Ishikawa (cell line): ENCODE data around the gene CASP14.

Experiments
- CEBPB ChIP-seq: IDR thresholded peaks from 2 replicates; pipeline ENCODE4 v1.6.1; 2012
- CREB1 ChIP-seq: IDR thresholded peaks from 2 replicates; pipeline ENCODE4 v1.6.1; 2012; ENCODE audit warnings: low read depth
- EGR1 ChIP-seq: IDR thresholded peaks from 2 replicates; pipeline ENCODE4 v1.6.1; 2012
- EP300 ChIP-seq: IDR thresholded peaks from 2 replicates; pipeline ENCODE4 v1.6.1; 2012; ENCODE audit warnings: borderline replicate concordance
- FOXM1 ChIP-seq: IDR thresholded peaks from 2 replicates; pipeline ENCODE4 v1.6.1; 2012; ENCODE audit warnings: low read depth, borderline replicate concordance
- NFIC ChIP-seq: IDR thresholded peaks from 2 replicates; pipeline ENCODE4 v1.6.1; 2012
- RAD21 ChIP-seq: IDR thresholded peaks from 2 replicates; pipeline ENCODE4 v1.6.1; 2012; ENCODE audit warnings: low read depth
- TAF1 ChIP-seq: IDR thresholded peaks from 2 replicates; pipeline ENCODE4 v1.6.1; 2012; ENCODE audit warnings: low read depth, mild to moderate bottlenecking
- TCF12 ChIP-seq: IDR thresholded peaks from 2 replicates; pipeline ENCODE4 v1.6.1; 2012; ENCODE audit warnings: low read depth
- TEAD4 ChIP-seq: IDR thresholded peaks from 2 replicates; pipeline ENCODE4 v1.6.1; 2012
- YY1 ChIP-seq: IDR thresholded peaks from 2 replicates; pipeline ENCODE4 v1.6.1; 2012; ENCODE audit warnings: low read depth
- ZBTB7A ChIP-seq: IDR thresholded peaks from 2 replicates; pipeline ENCODE4 v1.6.1; 2012; ENCODE audit warnings: low read depth
- TF ChIP-seq, protein P1 (sequence below): IDR thresholded peaks from 2 replicates; pipeline ENCODE4 v1.6.1; 2012
- TF ChIP-seq, protein P2 (sequence below): IDR thresholded peaks from 2 replicates; pipeline ENCODE4 v1.6.1; 2012; ENCODE audit warnings: low read depth, mild to moderate bottlenecking
- TF ChIP-seq, protein P3 (sequence below): IDR thresholded peaks from 2 replicates; pipeline ENCODE4 v1.6.1; 2012

The CASP14 gene

DNA sequence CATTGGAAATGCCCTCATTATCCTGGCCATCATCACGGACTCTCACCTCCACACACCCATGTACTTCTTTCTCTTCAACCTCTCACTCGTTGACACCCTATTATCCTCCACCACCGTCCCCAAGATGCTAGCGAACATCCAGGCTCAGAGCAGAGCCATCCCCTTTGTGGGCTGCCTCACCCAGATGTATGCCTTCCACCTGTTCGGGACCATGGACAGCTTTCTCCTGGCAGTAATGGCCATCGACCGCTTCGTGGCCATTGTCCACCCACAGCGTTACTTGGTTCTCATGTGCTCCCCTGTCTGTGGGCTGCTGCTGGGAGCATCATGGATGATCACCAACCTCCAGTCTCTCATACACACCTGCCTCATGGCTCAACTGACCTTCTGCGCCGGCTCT, 37.9 kb downstream of the CASP14 start:
- no peak for TF ChIP-seq YY1
- no peak for TF ChIP-seq TAF1
- TF ChIP-seq CREB1: no peak
- TF ChIP-seq, protein P1, sequence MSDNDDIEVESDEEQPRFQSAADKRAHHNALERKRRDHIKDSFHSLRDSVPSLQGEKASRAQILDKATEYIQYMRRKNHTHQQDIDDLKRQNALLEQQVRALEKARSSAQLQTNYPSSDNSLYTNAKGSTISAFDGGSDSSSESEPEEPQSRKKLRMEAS: no peak
- no peak for TF ChIP-seq TEAD4
- TF ChIP-seq EGR1: no peak
- no peak for TF ChIP-seq EP300
- TF ChIP-seq, protein P2, sequence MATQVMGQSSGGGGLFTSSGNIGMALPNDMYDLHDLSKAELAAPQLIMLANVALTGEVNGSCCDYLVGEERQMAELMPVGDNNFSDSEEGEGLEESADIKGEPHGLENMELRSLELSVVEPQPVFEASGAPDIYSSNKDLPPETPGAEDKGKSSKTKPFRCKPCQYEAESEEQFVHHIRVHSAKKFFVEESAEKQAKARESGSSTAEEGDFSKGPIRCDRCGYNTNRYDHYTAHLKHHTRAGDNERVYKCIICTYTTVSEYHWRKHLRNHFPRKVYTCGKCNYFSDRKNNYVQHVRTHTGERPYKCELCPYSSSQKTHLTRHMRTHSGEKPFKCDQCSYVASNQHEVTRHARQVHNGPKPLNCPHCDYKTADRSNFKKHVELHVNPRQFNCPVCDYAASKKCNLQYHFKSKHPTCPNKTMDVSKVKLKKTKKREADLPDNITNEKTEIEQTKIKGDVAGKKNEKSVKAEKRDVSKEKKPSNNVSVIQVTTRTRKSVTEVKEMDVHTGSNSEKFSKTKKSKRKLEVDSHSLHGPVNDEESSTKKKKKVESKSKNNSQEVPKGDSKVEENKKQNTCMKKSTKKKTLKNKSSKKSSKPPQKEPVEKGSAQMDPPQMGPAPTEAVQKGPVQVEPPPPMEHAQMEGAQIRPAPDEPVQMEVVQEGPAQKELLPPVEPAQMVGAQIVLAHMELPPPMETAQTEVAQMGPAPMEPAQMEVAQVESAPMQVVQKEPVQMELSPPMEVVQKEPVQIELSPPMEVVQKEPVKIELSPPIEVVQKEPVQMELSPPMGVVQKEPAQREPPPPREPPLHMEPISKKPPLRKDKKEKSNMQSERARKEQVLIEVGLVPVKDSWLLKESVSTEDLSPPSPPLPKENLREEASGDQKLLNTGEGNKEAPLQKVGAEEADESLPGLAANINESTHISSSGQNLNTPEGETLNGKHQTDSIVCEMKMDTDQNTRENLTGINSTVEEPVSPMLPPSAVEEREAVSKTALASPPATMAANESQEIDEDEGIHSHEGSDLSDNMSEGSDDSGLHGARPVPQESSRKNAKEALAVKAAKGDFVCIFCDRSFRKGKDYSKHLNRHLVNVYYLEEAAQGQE: peak; percentile 87

DNA sequence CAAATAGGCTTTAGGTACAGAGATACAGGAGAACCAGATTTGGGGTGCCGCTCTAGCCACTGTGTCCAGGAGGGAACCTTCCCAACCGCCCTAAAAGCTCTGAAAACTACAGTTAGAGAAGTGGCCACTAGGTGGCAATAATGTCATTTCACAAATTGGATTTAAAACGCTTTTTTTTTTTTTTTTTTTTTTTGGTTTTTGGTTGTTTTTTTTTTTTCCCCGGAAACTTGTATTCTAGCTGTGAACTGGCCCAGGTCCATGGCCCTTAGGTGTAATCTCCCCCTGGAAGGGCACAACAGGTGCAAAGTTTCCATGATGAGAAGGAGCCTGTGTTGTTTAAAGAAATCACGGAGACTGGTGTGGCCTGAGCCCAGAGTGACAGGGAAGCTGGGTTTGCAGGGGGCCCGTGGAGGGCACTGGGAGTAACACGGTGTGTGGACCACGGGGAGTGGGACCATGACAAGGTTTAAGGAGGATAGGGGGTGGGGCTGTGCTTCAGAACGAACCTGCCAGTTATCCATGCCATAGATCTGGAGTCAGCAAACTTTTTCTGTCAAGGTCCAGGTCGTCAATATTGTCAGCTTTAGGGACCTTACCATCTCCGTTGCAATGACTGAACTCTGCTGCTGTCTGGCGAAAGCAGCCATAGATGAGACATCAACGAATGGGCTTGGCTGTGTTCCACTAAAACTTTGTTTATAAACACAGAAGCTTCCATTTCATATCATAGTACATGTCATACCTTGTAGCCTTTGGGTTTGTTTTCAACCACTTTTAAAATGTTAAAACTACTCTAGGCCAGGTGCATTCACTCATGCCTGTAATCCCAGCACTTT, 42.9 kb downstream of the CASP14 start:
- no peak for TF ChIP-seq CEBPB
- TF ChIP-seq, protein P1: no peak
- TF ChIP-seq RAD21: peak; percentile 78

DNA sequence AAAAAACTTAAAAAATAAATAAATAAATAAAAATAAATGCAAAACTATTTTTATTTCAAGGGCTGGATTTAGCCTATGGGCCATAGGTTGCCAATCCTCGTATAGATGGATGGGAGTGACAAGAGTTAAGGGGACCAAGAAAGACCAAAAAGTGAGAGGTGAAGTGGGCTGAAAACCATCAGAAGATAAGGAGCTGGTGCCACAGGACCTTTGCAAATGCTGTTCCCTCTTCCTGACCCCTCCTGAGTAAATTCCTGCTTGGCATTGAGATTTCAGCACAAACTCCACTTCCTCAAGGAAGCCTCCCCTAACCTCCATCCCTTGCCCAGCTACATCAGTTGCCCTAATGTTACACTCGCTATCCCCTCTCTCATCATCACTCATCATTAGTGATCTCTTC, 43.7 kb downstream of the CASP14 start:
- TF ChIP-seq, protein P1: no peak
- no peak for TF ChIP-seq FOXM1
- no peak for TF ChIP-seq CREB1
- TF ChIP-seq TEAD4: no peak
- no peak for TF ChIP-seq NFIC
- no peak for TF ChIP-seq EP300
- TF ChIP-seq, protein P3, sequence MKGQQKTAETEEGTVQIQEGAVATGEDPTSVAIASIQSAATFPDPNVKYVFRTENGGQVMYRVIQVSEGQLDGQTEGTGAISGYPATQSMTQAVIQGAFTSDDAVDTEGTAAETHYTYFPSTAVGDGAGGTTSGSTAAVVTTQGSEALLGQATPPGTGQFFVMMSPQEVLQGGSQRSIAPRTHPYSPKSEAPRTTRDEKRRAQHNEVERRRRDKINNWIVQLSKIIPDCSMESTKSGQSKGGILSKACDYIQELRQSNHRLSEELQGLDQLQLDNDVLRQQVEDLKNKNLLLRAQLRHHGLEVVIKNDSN: no peak
- TF ChIP-seq, protein P2: no peak
- no peak for TF ChIP-seq TCF12
- no peak for TF ChIP-seq CEBPB
- no peak for TF ChIP-seq ZBTB7A
- no peak for TF ChIP-seq YY1
- no peak for TF ChIP-seq TAF1
- TF ChIP-seq EGR1: no peak
- TF ChIP-seq RAD21: no peak

DNA sequence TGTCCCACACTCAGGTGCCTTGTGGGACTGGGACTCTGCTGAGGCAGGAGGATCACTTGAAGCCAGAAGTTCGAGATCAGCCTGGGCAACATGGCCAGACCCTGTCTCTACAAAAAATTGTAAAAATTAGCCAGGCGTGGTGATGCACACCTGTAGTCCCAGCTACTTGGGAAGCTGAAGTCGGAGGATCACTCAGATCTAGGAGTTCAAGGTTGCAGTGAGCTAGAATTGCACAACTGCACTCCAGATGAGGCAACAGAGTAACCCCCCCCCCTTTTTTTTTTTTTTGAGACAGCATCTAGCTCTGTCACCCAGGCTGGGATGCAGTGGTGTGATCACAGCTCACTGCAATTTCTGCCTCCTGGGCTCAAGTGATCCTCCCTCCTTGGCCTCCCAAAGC, 46.9 kb downstream of the CASP14 start:
- TF ChIP-seq CREB1 (no peak), YY1 (no peak), TAF1 (no peak)

DNA sequence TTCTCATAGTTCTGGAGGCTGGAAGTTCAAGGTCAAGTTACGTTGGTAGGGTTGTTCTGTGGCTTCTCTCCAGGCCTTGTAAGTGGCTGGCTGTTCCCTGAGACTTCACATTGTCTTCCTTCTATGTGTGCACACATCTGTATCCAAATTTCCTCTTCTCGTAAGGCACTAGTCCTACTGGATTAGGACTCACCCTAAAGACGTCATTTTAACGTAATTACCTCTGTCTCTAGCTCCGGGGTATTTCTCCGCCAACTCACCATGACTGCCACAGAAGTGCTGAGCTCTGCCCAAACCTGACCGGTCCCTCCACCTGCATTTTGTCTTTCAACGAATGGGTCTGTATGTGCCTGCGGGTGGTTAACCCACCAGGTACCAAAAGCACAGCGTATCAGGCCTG, 49.2 kb downstream of the CASP14 start:
- TF ChIP-seq EP300 (no peak), CREB1 (no peak), EGR1 (no peak), CEBPB (no peak), RAD21 (no peak), NFIC (no peak), TCF12 (no peak), FOXM1 (no peak), TAF1 (no peak), TEAD4 (no peak), YY1 (no peak), ZBTB7A (no peak)
- TF ChIP-seq, protein P1: no peak
- TF ChIP-seq, protein P3: no peak
- TF ChIP-seq, protein P2: no peak
